ENCODE data around the gene MCCD1. TPM values are rescaled to one million over a fixed set of nuclear protein-coding genes. Genes with fewer than 3 reads are reported as not detected.

The MCCD1 gene
- total and polyA plus RNA-seq, 2 of the 13 experiments (the other 11 are each of a cell fraction or from before 2014, with no cell fraction given): 0.15 TPM; not detected in 1

- TF ChIP-seq, protein P1, sequence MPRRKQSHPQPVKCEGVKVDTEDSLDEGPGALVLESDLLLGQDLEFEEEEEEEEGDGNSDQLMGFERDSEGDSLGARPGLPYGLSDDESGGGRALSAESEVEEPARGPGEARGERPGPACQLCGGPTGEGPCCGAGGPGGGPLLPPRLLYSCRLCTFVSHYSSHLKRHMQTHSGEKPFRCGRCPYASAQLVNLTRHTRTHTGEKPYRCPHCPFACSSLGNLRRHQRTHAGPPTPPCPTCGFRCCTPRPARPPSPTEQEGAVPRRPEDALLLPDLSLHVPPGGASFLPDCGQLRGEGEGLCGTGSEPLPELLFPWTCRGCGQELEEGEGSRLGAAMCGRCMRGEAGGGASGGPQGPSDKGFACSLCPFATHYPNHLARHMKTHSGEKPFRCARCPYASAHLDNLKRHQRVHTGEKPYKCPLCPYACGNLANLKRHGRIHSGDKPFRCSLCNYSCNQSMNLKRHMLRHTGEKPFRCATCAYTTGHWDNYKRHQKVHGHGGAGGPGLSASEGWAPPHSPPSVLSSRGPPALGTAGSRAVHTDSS (CRISPR knock-in tag; conservative IDR thresholded peaks at IDR 0.05): no peak
- no peak for TF ChIP-seq ZSCAN12 (CRISPR knock-in tag; IDR thresholded peaks at IDR 0.05)
- no peak for TF ChIP-seq ASH2L (IDR thresholded peaks at IDR 0.05; ENCODE audit: insufficient read length, low read depth, low read length)
- TF ChIP-seq SRF (IDR thresholded peaks at IDR 0.05; ENCODE audit: low read depth, low read length): no peak
- TF ChIP-seq PHB2 (IDR thresholded peaks at IDR 0.05; ENCODE audit: partially characterized antibody): no peak
- peak; percentile 72; the same call in 1 of the 2 replicates for TF ChIP-seq POLR2AphosphoS2 (IDR thresholded peaks at IDR 0.05; ENCODE audit: low read depth, low read length)
- TF ChIP-seq, protein P2, sequence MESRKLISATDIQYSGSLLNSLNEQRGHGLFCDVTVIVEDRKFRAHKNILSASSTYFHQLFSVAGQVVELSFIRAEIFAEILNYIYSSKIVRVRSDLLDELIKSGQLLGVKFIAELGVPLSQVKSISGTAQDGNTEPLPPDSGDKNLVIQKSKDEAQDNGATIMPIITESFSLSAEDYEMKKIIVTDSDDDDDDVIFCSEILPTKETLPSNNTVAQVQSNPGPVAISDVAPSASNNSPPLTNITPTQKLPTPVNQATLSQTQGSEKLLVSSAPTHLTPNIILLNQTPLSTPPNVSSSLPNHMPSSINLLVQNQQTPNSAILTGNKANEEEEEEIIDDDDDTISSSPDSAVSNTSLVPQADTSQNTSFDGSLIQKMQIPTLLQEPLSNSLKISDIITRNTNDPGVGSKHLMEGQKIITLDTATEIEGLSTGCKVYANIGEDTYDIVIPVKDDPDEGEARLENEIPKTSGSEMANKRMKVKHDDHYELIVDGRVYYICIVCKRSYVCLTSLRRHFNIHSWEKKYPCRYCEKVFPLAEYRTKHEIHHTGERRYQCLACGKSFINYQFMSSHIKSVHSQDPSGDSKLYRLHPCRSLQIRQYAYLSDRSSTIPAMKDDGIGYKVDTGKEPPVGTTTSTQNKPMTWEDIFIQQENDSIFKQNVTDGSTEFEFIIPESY (CRISPR knock-in tag; IDR thresholded peaks at IDR 0.05): peak; percentile 56; the same call in 1 of the 2 replicates
- no peak for TF ChIP-seq FOXM1 (CRISPR knock-in tag; IDR thresholded peaks at IDR 0.05)
- peak; percentile 29 for TF ChIP-seq AGO1 (IDR thresholded peaks at IDR 0.05; ENCODE audit: low read depth, low read length, poor library complexity, severe bottlenecking)
- TF ChIP-seq RFXANK (CRISPR knock-in tag; IDR thresholded peaks at IDR 0.05): no peak
- no peak for TF ChIP-seq LRRFIP1 (CRISPR knock-in tag; conservative IDR thresholded peaks at IDR 0.05)
- no peak for TF ChIP-seq MEIS2 (CRISPR knock-in tag; IDR thresholded peaks at IDR 0.05)
- no peak for TF ChIP-seq RBM39 (IDR thresholded peaks at IDR 0.05; ENCODE audit: low read depth, low read length, poor library complexity, severe bottlenecking)
- no peak for TF ChIP-seq SMAD3 (CRISPR knock-in tag; IDR thresholded peaks at IDR 0.05)
- no peak for TF ChIP-seq HDAC1 (CRISPR knock-in tag; IDR thresholded peaks at IDR 0.05)
Measured at GRCh38 chr6:31534521-31535040, 5.8 kb downstream of the MCCD1 start (continued).

Data from HepG2 (cell line).